Measurements from ENCODE around the gene SYT5.
"Not testable (repeated sequence)": the region's sequence is repeated elsewhere in the genome, so short reads cannot be mapped to it uniquely, and the experiment has no call there.

Gene SYT5

DNA sequence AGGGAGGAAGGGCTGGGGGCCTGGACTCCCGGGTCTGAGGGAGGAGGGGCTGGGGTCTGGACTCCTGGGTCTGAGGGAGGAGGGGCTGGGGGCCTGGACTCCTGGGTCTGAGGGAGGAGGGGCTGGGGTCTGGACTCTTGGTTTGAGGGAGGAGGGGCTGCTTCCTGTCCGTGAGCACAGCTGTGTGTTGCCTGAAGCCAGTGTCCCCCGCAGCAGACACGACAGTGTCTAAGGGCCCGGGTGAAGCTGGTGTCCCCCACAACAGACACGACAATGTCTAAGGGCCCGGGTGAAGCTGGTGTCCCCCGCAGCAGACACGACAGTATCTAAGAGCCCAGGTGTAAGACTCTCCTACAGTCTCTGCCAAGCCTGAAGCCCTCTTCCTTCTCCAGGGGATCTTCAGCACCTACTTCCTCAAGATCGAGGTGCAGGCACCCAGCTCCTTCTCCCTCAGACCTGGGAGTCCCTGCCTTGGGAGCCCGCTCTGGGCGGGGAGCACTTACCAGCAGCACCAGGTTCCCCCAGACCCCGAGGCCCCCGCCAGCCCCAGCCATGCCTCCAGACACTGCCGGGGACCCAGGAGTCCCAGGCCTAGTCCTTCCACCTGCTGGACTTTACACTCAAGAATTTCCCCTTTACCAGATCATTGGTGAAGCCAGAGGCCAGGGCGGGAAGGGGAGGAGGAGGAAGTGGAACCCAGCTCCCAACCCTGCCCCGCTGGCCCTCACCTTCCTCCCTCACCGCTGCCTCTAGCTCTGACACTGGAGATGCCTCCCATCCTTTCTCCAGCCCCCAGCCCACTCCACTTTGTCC, 29.0 kb upstream of the SYT5 start, which contains the start of gene PTPRH:
Gene PTPRH (minus strand): TSS at position 622 of the 813 bp plus-strand sequence. CDS start 68 bp downstream, at position 554.
- no peak for DNase-seq (ENCODE audit: low read depth)

DNA sequence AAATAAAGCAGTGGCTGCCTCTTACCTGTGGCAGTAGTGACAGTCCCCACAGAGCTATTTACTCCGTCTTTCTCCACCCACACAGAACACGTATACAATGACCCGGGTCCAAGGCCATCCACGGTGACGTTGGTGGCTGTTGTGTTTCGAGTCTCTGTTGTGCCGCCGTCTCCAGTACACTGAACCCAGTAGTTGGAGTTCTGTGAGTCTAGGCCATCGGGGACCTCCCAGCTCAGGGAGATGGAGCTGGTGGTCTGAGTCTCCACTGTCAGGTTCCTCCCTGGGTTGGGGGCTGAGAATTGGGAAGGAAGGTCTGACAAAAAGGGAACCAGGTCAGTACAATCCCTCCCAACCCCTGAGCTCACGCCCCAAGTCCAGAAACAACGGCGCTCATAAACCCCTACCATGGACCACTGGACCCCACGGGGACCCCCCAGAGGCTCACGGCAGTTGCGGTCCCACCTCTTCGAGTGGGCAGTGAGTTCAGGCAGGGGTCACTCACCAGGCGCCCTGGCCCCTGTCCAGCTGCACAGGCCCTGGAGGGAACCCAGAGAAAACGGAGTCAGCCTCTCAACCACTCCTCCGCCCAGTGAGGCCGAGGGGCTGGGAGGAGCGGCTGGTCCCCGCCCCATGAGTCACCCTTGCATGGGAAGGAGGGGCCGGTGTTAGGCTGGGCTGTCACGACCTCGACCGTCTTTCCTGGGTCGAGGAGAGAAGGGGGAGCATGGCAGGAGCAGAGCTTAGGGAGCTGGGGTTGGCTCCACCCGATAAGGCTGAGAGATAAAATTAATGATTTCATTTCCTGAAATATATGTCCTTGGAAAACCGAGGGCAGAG, 26.8 kb upstream of the SYT5 start:
- DNase-seq (ENCODE audit: low read depth): no peak

DNA sequence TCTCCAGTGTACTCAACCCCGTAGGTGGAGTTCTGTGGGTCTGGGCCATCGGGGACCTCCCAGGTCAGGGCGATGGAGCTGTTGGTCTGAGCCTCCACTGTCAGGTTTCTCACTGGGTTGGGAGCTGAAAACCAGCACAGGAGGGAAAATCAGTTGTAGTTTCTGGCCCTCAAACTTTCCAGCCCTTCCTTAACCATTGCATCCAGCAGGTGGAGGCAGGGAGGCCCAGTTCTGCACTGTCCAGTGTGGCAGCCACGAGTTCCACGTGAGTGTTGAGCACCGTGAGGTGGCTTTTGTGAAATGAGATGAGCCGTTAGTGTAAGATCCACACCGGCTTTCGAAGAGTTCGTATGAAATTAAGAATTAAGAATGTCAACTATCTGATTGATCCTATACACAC, 22.1 kb upstream of the SYT5 start:
- DNase-seq (ENCODE audit: low read depth): not testable (repeated sequence)

DNA sequence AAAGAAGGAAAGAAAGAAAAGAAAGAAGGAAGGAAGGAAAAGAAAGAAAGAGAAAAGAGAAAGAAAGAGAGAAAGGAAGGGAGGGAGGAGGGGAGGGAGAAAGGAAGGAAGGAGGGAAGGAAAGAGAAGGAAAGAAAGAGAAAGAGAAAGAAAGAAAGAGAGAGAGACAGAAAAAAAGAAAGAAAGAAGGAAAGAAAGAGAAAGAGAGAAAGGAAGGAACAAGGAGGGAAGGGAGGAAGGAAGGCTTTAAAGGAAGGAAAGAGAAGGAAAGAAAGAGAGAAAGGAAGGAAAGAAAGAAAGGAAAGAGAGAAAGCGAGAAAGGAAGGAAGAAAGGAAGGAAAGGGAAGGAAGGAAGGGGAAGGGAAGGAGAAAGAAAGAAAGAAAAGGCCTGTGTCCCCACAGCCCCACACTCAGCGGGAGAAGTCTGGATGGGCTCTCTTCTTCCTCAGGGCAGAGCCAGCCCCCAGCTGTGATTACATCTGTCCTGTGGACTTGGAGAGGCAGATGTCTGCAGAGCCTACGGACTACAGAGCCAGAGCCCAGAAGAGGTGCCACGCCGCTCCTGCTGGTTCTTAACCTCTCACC, 19.6 kb upstream of the SYT5 start:
- DNase-seq (ENCODE audit: low read depth): no peak

DNA sequence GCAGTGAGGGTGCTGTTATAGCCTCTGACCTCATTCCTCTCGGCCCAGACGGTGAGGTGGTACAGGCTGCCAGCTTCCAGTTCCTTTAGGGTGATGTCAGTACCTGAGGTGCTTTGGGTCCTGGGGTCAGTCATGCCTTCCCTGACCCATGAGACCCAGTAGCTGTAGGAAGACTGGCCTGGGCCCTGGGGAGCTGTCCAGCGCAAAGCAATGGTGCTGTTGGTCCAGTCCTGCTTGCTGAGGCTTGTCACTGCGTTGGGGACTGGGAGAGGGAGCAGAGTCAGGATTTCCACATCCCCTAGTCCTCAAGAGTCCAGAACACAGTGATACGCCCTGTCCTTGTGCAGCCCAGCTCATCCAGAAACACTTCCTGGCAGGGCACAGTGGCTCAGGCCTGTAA, 18.6 kb upstream of the SYT5 start:
- no peak for DNase-seq (ENCODE audit: low read depth)

DNA sequence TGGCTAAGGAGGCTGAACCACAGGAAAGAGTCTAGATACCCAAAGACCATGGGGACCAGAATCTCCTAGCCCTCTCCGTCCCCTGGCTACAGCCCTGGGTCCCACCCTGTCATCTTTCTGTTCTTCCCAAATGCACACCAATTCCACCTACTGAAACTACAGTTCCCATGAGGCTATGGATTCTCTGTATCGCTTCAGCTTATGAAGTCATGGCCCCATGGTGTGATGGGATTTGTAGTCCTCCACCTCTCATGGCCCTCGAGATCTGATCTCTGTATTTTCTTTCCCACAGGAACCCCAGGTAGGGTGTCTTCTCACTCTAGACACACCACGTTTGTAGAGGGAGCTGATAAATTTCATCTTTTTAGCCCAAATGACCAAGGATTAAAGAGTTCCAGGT, 17.4 kb upstream of the SYT5 start:
- no peak for DNase-seq (ENCODE audit: low read depth)

DNA sequence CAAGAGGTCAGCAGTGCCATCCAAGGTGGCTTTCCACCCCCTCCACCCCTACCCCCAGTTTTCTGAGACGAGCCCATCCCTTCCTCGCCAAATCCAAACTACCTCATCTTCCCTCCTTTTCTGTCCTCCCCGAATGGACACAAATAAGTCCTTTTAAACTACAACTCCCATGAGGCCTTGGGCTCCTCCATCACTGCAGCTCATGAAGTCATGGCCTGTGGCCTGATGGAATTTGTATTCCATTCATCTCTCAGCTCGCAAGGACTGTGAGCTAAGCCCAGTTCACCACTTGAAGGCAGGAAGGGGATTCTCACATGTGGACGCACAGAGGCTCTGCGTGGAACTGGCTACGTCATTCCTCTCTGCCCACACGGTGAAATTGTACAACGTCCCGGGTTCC, 16.7 kb upstream of the SYT5 start:
- DNase-seq (ENCODE audit: low read depth): no peak

DNA sequence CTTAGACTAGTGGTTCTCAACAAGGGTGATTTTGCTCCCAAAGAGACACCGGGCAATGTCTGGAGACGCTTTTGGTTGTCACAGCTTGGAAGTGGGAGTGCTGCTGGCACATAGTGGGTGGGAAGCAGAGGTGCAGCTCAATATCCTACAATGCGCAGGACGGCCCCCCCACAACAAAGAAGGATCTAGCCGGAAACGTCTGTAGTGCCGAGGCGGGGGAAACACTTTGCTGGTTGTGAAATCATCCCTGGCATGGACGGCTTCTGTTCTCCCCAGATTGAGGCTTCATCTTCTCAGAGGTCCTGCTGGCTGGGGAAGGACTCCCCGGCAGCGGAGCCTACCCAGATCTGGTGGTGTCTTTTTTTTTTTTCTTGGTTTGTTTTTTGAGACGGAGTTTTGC, 13.4 kb upstream of the SYT5 start:
- DNase-seq (ENCODE audit: low read depth): no peak

DNA sequence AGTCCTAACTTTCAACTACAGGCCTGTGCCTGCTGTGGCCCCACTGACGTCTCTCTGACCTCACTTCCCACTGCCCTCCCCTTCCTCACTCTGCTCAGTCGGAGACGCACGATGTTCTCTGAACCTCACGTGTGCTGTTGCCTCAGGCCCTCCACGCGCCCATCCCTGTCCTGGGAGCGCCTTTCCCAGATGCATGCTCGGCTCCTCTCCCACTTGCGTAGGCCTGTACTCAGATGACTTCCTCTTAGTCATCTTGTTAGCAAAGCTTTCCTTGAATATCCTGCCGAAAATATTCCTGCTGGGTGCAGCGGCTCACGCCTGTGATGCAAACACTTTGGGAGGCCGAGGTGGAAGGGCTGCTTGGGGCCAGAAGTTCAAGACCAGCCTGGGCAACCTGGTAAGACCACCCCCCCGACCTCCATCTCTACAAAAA, 9.3 kb upstream of the SYT5 start:
- no peak for DNase-seq (ENCODE audit: low read depth)

DNA sequence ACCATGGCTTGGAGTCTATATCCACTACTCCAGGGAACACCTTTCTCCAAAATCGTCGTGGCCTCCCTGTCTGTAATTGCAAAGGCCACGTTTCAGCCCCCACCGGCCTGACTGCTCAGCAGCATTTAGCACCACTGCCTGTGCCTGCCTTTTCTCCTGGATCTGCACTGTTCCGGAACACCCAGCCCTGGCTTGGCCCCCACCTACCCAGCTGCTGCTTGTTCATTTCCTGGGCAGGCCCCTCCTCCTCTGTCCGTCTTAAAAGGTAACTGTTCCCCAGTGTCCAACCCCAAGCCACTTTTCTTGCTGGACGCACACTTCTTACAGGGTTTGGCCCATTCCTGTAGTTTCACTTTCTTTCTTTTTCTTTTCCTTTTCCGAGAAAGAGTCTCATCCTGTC, 8.5 kb upstream of the SYT5 start:
- DNase-seq (ENCODE audit: low read depth): no peak

DNA sequence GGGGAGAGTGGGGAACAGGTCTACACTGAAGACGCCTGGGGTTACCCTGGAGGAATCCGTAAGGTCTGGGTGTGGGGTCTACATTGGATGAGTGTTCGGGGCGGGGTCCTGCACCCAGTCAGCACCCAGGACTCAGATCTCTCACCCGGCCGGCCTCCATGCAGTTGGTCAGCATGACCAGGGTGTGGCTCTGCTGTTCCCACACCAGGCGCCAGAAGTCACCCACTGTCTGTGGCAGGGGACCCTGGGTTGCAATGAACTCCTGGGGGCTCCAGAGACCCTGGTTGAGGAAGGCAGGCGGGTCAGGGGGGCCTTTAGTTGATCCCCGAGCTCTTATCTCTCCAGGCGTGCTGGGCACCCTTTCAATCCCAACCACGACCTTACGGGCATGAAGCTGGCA, 6.0 kb upstream of the SYT5 start:
- no peak for DNase-seq (ENCODE audit: low read depth)

DNA sequence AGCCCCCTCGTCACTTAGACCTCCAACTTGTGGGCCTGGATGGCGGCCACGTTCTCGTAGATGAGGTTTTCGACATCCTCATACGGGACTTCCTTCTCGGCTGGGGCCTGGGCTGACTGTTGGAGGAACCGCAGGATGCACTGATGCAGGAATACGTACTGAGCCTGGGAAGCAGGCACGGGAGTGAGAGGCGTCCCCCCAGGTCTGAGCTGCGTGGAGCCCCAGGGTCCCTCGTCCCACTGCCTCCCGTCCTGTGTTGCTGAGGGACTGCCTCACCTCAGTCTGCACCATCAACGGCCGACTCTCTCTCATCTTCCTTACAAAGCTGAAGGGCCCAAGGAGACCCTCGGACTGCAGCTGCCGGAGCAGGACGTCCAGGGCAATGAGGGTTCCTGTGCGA, 1.7 kb upstream of the SYT5 start:
- DNase-seq (ENCODE audit: low read depth): no peak

DNA sequence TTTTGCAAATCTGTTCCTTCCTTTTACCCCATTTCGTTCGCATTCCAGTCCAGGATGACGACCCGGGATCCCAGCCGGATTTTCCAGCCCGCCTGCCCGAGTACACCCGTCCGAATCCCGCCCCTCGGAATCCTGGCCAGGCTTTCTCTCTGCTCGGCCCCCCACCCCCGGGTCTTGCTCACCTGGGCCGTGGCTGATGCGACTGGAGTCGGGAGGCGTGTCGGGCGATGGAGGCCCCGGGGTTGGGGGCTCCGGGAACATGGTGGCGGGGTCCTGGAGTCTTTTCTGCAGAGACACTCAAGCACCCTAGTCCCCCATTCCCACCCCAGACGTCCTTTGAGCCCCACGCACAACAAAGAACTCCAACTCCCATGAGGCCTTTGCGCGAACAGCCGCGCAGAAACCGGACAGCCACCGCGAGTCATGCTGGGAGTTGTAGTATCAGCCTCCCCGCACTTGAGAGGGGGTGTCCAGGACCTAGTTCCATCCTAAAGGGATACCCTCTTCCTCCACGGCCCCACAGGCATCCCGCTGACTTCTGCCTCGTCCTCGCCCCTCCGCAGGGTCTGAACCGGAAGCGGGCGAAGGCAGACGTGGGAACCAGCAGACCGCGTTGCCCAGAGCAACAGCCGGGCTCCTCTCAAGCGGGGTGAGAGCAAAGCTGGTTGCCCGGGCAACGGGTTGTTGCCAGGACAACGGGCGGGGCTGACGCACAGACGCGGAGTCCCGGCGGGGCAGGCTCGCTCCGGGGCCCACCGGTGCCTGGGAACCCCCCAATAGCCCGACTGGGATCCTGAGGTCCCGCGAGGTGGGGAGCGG, 1.1 kb downstream of the SYT5 start:
- DNase-seq (ENCODE audit: low read depth): peak; percentile 94

DNA sequence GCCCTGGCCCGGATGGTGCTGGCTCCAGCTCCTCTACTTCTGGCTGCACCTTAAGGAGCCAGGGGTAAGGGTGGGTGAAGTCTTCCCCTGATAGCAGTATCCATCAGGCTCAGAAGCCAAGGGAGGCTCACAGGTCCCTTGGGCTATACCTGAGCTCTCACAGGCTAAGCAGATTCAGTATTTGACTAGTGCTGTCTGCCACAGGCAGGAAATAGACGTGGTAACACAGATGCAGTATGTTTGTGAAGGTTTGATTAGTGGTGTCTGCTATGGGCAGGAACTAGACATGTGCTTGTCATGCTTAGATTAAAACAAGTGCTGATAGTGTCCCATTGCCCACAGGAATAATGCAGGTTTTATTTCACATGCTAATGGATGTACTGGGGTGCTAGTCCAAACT, 4.0 kb downstream of the SYT5 start:
- no peak for DNase-seq (ENCODE audit: low read depth)

DNA sequence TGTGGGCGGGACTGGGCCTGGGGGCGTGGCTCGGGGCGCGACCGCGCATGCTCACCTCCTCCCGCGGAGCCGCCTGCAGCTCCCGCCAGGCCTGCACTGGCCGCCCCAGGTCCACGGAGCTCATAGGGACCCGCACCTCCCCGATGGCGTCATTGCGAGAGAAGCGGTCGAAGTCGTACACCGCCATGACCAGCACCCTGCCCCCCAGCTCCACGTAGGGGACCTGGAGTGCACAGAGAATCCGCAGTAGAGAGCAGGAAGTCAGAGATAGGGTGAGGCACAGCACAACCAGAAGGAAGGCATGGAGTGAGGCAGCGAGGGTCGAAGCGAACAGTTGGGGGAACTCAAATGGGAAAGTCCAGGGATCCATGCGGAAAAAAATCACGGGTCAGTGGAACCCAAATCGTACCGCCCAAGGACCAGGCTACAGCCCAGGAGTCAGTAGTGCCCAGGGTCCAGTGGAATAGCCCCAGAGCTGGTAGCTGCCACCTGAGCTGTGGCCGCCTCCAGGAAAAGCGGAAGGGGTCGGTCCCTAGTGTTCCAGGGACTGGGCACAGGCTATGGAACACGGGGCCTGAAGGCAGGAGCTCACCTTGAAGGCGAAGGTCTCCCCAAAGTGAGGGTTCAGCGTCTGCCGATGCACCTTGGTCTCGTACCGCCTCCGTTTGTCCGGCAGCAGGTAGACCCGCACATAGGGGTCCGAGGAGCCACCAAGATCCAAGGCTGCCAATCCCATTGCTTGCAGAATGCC, 4.8 kb downstream of the SYT5 start:
- no peak for DNase-seq (ENCODE audit: low read depth)

DNA sequence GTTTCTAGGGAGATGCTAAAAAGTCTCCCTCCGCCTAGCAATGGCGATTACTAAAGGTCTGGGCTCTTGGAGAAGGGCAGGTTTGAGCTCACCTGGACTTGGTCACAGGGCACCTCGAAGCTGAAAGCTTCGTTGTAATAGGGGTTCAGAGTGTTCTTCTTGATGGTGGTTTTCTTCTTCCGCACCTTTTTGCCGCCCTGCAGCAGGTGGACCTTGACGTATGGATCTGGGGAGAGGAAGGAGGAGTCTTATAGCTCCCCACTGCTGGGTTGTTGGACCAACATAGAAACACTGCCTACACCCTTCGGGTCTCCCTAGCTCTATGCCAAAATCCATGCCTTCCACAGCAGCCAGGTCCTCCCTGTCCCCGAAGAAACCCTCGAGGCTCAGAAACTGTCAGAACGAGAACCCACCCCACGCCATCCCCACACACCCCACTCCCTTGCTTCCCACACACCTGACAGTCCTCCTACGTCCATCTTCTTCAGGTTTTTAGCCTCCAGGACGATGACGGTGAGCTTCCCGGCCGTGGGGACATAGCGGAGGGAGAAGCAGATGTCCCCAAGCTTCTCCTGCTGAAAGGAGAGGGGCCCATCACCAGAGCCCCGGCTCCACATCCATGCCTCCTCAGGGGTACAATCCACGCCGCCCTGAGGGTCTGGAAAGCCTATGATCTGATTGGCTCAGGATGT, 5.5 kb downstream of the SYT5 start:
- no peak for DNase-seq (ENCODE audit: low read depth)

DNA sequence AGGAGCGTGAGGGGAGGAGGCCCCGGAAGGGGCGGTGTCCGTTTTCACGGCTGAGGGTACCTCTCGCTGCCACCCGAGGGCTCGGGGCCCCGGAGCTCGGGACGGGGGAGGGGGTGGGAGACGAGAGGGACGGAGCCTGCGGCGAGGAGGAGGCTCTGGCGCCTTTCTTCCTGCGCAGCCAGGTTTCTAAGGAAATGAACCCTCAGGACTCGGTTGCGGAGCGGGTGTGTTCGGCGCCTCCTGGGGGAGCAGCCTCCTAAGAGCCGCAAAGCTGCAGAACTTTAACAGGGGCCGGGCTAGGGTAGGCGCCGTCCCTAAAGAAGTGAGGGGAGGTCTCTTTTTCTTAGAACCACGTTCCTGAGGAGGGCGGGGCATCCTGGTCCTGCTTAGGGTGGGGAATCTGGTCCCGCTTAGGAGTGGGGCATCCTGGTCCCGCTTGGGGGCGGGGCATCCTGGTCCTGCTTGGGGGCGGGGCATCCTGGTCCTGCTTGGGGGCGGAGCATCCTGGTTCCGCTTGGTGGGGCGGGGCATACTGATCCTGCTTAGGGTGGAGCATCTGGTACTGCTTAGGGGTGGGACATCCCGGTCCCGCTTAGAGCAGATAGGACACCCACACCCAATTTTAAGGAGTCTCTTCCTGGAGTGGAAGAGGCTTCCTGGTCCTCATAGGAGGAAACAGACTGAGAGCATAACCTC, 6.2 kb downstream of the SYT5 start:
- no peak for DNase-seq (ENCODE audit: low read depth)

DNA sequence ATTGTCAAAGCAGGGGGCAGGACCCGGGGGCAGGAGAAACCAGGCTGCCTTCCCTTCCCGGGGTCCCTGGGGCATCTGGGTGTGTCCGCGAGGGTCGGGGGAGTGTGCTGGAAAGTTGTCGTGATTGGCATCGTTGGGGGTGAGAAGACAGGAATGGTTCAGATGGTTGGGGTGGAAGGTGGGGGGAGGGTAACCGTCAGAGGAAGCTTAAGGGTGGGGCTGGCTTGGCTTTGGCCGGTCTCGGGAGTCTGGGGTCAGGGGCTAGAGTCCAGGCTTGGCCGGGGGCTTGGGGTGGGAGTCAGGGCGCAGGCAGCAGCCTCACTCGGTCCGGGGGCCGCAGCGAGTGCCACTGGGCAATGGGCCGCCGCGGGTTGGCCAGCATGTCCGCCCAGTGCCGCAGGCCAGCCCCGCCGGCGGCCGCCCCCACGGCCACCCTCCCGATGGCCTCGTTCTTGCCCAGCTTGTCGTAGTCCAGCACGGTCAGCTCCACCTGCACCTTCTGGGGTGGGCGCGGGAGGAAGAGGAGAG, 6.8 kb downstream of the SYT5 start:
- DNase-seq (ENCODE audit: low read depth): no peak

DNA sequence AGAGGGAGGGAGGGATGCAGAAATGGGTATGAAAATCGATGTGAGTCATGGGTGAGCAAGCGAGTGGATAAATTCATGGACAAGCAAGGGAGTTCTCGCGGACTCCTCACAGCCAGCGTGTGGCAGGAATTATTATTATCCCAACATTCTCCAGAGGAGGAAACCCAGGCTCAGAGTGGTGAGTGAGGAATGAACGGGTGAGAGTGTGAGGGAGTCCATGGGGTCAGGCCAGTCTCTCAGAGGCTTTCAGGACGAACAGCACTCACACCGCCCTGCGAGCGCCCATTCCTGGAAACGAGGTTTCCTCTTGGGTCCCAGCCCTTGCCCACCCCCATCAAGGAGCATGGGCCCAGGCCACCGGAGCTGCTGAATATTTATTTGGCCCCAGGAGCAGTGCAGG, 7.3 kb downstream of the SYT5 start:
- DNase-seq (ENCODE audit: low read depth): no peak

DNA sequence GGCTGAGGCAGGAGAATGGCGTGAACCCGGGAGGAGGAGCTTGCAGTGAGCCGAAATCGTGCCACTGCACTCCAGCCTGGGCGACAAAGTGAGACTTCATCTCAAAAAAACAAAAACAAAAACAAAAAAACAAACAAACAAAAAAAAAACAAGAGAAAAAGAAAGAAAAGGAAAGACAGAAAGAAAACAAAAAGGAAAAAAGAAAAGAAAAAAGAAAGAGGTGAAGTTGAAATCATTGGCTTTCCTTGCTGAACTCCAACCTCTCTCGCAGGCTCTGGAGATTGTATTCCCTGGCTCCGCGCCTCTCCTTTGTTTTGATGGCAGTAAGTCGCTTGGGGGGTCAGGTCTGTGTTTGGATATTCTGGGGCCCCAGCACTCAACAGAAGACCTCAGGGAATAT, 7.8 kb downstream of the SYT5 start:
- not testable (repeated sequence) for DNase-seq (ENCODE audit: low read depth)
